ENCODE results near the gene CDIP1. TPM values are rescaled to one million over a fixed set of nuclear protein-coding genes. Genes with fewer than 3 reads are reported as not detected.
A peak's percentile ranks its signal among the peaks of the same experiment; 100 is the strongest.

Gene CDIP1
- total RNA-seq, 1 donor from 2014 or later: 7.4 TPM

- DNase-seq (ENCODE audit: low read depth) (no peak), FAIRE-seq (no peak)
- Histone ChIP-seq H3K36me3 (ENCODE audit: control insufficient read depth, insufficient read depth, low read length) (no peaks in the 10 kb centered on the region), H3K4me3 (ENCODE audit: low read depth, low read length) (peak overlapping the region; percentile 61), H3K27me3 (ENCODE audit: control insufficient read depth, insufficient read depth, low read length) (no peaks in the 10 kb centered on the region)
- no peak for TF ChIP-seq CTCF (IDR thresholded peaks at IDR 0.05; ENCODE audit: insufficient read depth, low read length, severe bottlenecking)
These were observed 913 bp downstream of the CDIP1 start for GRCh38 chr16:4537376-4538343.

- DNase-seq (ENCODE audit: low read depth) (peak; percentile 31), FAIRE-seq (no peak)
- Histone ChIP-seq H3K27me3 (ENCODE audit: control insufficient read depth, insufficient read depth, low read length) (no peaks in the 10 kb centered on the region), H3K4me3 (ENCODE audit: low read depth, low read length) (no peak overlapping the region), H3K36me3 (ENCODE audit: control insufficient read depth, insufficient read depth, low read length) (no peaks in the 10 kb centered on the region)
- TF ChIP-seq CTCF (IDR thresholded peaks at IDR 0.05; ENCODE audit: insufficient read depth, low read length, severe bottlenecking): no peak
These were observed 2.0 kb downstream of the CDIP1 start for GRCh38 chr16:4536391-4537106.

GRCh38 chr16:4535627-4536108 lies 2.9 kb downstream of the CDIP1 start:
- DNase-seq (ENCODE audit: low read depth): no peak
- FAIRE-seq: no peak
- no peaks in the 10 kb centered on the region for H3K27me3 ChIP-seq (ENCODE audit: control insufficient read depth, insufficient read depth, low read length)
- no peaks in the 10 kb centered on the region for H3K36me3 ChIP-seq (ENCODE audit: control insufficient read depth, insufficient read depth, low read length)
- TF ChIP-seq CTCF (IDR thresholded peaks at IDR 0.05; ENCODE audit: insufficient read depth, low read length, severe bottlenecking): no peak
- no peak overlapping the region for H3K4me3 ChIP-seq (ENCODE audit: low read depth, low read length)

GRCh38 chr16:4534151-4534790 lies 4.3 kb downstream of the CDIP1 start:
- FAIRE-seq: no peak
- no peak for TF ChIP-seq CTCF (IDR thresholded peaks at IDR 0.05; ENCODE audit: insufficient read depth, low read length, severe bottlenecking)
- Histone ChIP-seq H3K36me3 (ENCODE audit: control insufficient read depth, insufficient read depth, low read length) (no peaks in the 10 kb centered on the region), H3K27me3 (ENCODE audit: control insufficient read depth, insufficient read depth, low read length) (no peaks in the 10 kb centered on the region), H3K4me3 (ENCODE audit: low read depth, low read length) (no peak overlapping the region)
- DNase-seq (ENCODE audit: low read depth): no peak

GRCh38 chr16:4533490-4533889 lies 5.1 kb downstream of the CDIP1 start:
- DNase-seq (ENCODE audit: low read depth) (no peak), FAIRE-seq (no peak)
- Histone ChIP-seq H3K27me3 (ENCODE audit: control insufficient read depth, insufficient read depth, low read length) (no peaks in the 10 kb centered on the region), H3K4me3 (ENCODE audit: low read depth, low read length) (no peak overlapping the region), H3K36me3 (ENCODE audit: control insufficient read depth, insufficient read depth, low read length) (no peaks in the 10 kb centered on the region)
- no peak for TF ChIP-seq CTCF (IDR thresholded peaks at IDR 0.05; ENCODE audit: insufficient read depth, low read length, severe bottlenecking)
